ENCODE data around the gene ADAMTS16.

ADAMTS16 gene

GRCh38 chr5:5182508-5183188 lies 42.5 kb downstream of the ADAMTS16 start:
- DNase-seq (ENCODE audit: low read depth): no peak
- no peak for TF ChIP-seq CTCF (IDR thresholded peaks at IDR 0.05; ENCODE audit: insufficient read depth, low read depth, low read length, missing control alignments)
- no peak overlapping the region for H3K4me3 ChIP-seq (ENCODE audit: low read length)

GRCh38 chr5:5183189-5183699 lies 43.1 kb downstream of the ADAMTS16 start:
- DNase-seq (ENCODE audit: low read depth): no peak
- TF ChIP-seq CTCF (IDR thresholded peaks at IDR 0.05; ENCODE audit: insufficient read depth, low read depth, low read length, missing control alignments): no peak
- no peak overlapping the region for H3K4me3 ChIP-seq (ENCODE audit: low read length)

GRCh38 chr5:5183933-5184332 lies 43.8 kb downstream of the ADAMTS16 start:
- no peak overlapping the region for H3K4me3 ChIP-seq (ENCODE audit: low read length)
- DNase-seq (ENCODE audit: low read depth): no peak
- no peak for TF ChIP-seq CTCF (IDR thresholded peaks at IDR 0.05; ENCODE audit: insufficient read depth, low read depth, low read length, missing control alignments)

GRCh38 chr5:5188376-5189050 lies 48.4 kb downstream of the ADAMTS16 start:
- no peak for TF ChIP-seq CTCF (IDR thresholded peaks at IDR 0.05; ENCODE audit: insufficient read depth, low read depth, low read length, missing control alignments)
- DNase-seq (ENCODE audit: low read depth): no peak
- no peak overlapping the region for H3K4me3 ChIP-seq (ENCODE audit: low read length)

- TF ChIP-seq CTCF (IDR thresholded peaks at IDR 0.05; ENCODE audit: insufficient read depth, low read depth, low read length, missing control alignments): no peak
- no peak overlapping the region for H3K4me3 ChIP-seq (ENCODE audit: low read length)
- DNase-seq (ENCODE audit: low read depth): no peak
Observed at GRCh38 chr5:5189051-5189430, 48.9 kb downstream of the ADAMTS16 start.

GRCh38 chr5:5191906-5192305 lies 51.8 kb downstream of the ADAMTS16 start:
- TF ChIP-seq CTCF (IDR thresholded peaks at IDR 0.05; ENCODE audit: insufficient read depth, low read depth, low read length, missing control alignments): no peak
- no peak for DNase-seq (ENCODE audit: low read depth)
- no peak overlapping the region for H3K4me3 ChIP-seq (ENCODE audit: low read length)
